HG02870 (cell line): ENCODE data around the gene GPBAR1.
"Not testable (repeated sequence)": the region's sequence is repeated elsewhere in the genome, so short reads cannot be mapped to it uniquely, and the experiment has no call there.

Experiments used
- ATAC-seq: cut with Tn5 transposase; IDR thresholded peaks from one replicate; pipeline ENCODE4 v1.9.1; 2021; ENCODE audit warnings: mild to moderate bottlenecking, moderate library complexity; ENCODE audit not compliant: unreplicated experiment

GPBAR1 gene

DNA sequence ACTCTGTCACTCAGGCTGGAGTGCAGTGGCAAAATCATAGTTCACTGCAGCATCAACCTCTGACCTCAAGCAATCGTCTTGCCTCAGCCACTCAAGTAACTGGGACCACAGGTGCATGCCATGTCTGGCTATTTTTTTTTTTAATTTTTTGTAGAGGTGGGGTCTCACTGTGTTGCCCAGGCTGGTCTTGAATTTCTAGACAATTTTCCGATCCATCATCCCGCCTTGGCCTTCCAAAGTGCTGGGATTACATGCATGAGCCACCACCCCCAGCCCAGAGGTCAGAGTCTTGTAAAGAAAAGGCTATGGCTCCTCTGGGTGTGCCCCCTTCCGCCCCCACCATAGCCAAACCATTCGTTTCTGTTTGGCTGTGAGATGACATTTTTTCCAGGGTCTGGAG is 44.6 kb downstream of the GPBAR1 start:
- ATAC-seq = no peak

DNA sequence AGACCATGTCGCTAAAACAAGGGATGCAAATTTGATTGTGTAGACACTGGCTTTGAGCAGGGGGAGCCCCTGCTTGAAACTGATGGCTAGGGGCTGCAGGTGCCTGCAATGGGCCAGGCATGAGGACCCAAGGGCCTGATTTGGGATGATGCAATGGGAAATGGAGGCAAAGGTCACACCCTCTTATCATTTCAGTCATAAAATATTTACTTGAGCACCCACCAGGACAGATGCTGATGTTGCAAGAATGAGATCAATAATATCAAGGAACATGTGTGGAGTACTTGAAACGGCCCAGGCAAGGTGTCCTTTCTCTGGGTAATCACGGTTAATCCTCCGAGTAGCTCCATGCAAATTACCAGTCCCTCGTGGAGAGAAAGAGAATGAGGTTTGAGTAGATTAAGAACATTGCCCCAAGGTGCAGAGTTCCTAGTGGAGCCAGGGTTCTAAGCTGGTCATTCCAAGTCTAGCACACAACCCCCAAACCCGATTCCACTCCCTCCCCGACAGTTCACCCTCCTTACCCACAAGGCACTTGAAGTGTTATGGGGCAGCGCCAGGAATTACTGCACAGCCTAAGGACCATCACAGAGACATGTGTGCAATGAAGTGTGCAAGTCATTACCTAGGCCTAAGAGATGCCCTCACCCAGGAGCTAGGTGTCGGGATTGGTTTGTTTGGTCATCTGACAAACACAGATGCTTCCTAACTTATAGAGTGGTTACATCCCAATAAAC is 45.5 kb downstream of the GPBAR1 start:
- ATAC-seq = no peak

DNA sequence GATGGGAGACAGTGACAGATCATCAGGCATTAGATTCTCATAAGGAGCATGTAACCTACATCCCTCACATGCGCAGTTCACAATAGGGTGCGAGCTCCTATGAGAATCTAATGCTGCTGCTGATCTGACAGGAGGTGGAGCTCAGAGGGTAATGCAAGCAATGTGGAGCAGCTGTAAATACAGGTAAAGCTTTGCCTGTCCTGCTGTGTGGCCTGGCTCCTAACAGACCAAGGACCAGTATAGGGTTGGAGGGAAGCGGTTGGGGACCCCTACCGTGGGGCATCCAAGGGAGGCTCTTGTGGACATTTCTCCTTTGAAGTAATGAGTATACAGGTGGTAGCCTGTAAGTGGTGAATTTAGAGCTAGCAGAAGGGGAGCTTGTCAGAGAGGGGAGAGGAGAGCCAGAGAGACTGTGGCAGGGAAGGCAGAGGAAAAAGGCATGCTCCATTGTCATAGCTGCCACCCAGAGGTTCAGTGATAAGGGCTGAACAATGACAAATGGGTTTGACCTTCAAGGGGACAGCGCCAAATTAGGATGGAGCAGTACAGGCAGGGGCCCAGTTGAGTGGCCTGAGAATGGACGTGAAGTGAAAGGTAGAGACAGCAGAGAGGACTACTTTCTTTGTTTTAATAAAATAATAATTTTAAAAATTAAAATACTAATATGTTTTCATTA is 46.7 kb downstream of the GPBAR1 start:
- ATAC-seq = no peak

DNA sequence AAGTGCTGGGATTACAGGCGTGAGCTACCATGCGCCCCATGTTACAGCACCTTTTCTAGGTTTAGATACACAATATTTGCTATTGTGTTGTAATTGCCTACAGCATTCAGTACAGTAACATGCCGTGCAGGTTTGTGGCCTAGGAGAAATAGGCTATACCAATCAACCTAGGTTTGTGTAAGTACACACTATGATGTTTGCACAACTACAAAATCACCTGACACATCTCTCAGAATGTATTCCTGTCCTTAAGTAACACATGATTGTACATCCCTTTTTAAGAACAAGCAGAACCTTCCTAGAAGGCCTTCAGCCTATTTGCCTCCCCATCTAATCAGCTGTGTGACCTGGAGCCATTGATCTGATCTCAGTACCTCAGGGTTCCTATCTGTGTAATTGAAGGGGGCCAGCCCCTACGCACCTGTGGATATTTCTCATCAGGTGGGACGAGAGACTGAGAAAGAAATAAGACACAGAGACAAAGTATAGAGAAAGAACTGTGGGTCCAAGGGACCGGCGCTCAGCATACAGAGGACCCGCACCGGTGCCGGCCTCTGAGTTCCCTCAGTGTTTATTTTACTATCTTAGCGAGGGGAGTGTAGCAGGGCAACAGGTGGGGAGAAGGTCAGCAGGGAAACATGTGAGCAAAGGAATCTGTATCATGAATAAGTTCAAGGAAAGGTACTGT is 50.2 kb downstream of the GPBAR1 start:
- no peak for ATAC-seq

DNA sequence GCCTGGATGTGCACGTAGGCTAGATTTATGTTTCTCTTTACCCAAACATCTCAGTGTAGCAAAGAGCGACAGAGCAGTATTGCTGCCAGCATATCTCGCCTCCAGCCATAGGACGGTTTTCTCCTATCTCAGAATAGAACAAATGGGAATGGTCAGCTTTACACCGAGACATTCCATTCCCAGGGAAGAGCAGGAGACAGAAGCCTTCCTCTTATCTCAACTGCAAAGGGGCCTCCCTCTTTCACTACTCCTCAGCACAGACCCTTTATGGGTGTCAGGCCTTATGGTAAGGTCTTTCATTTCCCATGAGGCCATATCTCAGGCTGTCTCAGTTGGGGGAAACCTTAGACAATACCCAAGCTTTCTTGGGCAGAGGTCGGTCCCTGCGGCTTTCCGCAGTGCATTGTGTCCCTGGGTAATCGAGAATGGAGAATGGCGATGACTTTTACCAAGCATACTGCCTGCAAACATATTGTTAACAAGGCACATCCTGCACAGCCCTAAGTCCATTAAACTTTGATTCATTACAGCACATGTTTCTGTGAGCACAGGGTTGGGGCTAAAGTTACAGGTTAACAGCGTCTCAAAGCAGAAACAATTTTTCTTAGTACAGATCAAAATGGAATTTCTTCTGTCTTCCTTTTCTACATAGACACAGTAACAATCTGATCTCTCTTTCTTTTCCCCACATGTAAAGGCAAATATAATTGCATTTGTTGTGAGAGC is 50.9 kb downstream of the GPBAR1 start:
- not testable (repeated sequence) for ATAC-seq

DNA sequence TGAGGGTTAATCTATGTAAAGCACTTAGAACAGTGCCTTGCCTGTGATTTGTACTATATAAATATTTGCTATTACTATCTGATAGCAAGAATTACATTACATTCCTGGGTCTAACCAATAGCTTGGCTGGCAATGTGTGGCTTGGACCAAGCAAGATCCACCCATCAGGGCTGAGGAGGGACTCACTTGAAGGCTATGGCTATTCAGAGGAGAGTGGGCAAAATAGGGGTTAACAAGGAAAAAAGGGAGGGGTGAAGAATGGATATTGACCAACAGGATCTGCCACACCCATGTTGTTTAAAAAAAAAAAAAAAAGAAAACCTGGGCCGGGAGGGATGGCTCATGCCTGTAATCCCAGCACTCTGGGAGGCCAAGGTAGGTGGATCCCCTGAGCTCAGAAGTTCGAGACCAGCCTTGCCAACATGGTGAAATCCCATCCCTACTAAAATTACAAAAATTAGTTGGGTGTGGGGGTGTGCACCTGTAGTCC is 51.5 kb downstream of the GPBAR1 start:
- no peak for ATAC-seq

DNA sequence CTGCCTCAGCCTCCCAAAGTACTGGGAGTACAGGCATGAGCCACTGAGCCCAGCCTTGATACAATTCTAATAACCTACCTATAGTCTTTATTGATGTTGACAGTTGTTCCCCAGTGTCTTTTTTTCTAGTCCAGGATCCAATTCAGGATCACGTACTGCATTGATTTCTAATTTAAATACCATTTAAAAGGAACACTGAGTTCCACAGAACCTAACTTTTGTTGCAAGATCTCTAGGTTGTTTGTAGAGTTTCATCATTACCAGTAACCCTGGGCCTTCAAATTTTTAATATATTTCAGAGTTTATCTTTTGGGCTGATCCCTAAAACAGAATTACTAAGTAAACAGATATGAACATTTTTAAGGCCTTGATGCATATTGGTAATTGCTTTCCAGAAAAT is 52.5 kb downstream of the GPBAR1 start:
- ATAC-seq = no peak
